NCI-H187 treated with DMSO at 0.1 percent for 48 hours (cell line): ENCODE measurements around the gene BICD2.

Experiments
- DNase-seq: peaks from one replicate; lab custom pipeline; 2025; lab: John Stamatoyannopoulos, UW

BICD2 gene

GRCh38 chr9:92714787-92715487 lies 49.7 kb downstream of the BICD2 start:
- no peak for DNase-seq

- DNase-seq, result no peak
These were observed 50.6 kb downstream of the BICD2 start for GRCh38 chr9:92714016-92714415.

DNA sequence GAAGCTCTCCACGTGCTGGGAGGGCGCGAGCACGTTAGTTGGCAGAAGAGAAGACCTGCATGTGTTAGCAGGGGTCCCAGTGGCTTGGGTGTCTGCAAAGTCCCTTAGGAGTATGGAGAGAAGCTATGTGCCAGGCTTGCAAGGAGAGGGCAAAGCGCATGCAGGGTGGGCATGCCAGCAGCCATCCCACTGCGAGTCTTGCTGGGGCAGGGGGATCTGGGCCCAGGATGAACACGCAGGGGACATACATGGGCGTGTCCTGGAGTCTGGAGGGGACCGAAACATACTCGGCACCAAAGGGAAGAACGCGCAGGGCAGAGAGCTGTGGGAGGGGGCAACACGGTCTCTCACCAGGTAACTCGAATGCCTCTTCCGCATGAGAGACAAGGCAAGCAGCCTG lies 51.1 kb downstream of the BICD2 start:
- DNase-seq, result no peak

GRCh38 chr9:92712767-92713166 lies 51.9 kb downstream of the BICD2 start:
- no peak for DNase-seq

- DNase-seq, result no peak
These were observed 52.8 kb downstream of the BICD2 start for GRCh38 chr9:92711844-92712243.

DNA sequence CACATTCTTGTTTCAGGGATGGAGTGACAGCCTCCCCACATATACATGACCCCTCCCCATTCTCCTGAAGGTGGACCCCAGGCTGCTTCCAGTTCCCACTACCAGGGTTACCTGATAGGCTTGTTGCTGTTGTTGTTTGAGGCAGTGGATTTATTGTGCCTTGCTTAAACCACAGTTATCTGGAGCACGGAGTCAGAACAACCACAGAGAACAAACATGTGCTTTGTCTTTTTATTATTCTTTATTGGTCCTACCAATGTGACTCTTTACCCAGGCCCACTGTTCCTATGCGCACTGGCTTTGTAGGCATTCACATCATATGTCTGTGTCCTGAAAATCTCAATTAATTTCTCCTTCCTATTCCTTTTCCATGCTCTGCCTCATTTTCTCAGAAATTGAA lies 53.5 kb downstream of the BICD2 start:
- DNase-seq, result no peak

GRCh38 chr9:92710368-92710767 lies 54.3 kb downstream of the BICD2 start:
- DNase-seq, result no peak

DNA sequence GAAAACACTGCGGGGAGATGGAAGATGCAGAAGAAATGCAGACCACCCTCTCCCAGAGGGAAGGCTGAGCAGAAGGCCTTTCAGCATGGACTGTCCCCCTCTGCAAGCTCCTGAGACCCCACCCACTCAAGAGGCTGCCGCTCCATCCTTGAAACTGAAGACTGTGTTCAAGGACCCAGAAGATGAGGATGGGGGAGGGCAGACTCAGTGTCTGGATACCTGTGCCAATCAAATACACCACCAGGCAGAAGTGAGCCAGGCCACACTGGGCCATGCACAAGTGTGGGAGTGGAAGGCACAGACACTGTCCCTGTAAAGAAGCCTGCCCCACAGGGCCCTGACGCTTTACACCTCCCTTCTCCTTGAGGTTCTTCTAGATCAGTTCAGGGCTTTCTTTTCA lies 54.7 kb downstream of the BICD2 start:
- DNase-seq, result no peak

- no peak for DNase-seq
These were observed 55.4 kb downstream of the BICD2 start for GRCh38 chr9:92709240-92709639.

- DNase-seq, result no peak
These were observed 57.1 kb downstream of the BICD2 start for GRCh38 chr9:92707530-92707929.

- DNase-seq, result no peak
These were observed 58.3 kb downstream of the BICD2 start for GRCh38 chr9:92706218-92706940.

- no peak for DNase-seq
These were observed 60.1 kb downstream of the BICD2 start for GRCh38 chr9:92704528-92704927.

GRCh38 chr9:92696619-92697018 lies 68.0 kb downstream of the BICD2 start:
- DNase-seq, result no peak

DNA sequence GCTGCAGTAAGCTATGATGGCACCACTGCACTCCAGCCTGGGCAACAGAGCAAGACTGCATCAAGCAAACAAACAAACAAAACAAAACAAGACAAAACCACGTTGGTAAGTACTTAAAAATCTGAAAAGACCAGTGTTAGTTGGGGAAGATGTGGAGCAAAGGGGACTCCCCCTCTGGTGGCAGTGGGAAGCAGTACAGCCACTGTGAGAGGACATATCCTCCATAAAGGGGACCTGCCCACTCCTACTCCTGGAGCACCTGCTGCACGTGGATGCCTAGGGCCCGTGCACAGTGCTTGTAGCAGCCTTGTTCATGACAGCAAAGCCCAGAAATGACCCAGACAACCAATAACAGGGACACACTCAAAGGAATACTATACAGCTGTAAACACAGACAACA lies 77.7 kb downstream of the BICD2 start:
- no peak for DNase-seq

- no peak for DNase-seq
These were observed 79.6 kb downstream of the BICD2 start for GRCh38 chr9:92685022-92685421.

- no peak for DNase-seq
These were observed 82.4 kb downstream of the BICD2 start for GRCh38 chr9:92682269-92682668.

GRCh38 chr9:92680166-92681119 lies 84.2 kb downstream of the BICD2 start:
- DNase-seq, result no peak

DNA sequence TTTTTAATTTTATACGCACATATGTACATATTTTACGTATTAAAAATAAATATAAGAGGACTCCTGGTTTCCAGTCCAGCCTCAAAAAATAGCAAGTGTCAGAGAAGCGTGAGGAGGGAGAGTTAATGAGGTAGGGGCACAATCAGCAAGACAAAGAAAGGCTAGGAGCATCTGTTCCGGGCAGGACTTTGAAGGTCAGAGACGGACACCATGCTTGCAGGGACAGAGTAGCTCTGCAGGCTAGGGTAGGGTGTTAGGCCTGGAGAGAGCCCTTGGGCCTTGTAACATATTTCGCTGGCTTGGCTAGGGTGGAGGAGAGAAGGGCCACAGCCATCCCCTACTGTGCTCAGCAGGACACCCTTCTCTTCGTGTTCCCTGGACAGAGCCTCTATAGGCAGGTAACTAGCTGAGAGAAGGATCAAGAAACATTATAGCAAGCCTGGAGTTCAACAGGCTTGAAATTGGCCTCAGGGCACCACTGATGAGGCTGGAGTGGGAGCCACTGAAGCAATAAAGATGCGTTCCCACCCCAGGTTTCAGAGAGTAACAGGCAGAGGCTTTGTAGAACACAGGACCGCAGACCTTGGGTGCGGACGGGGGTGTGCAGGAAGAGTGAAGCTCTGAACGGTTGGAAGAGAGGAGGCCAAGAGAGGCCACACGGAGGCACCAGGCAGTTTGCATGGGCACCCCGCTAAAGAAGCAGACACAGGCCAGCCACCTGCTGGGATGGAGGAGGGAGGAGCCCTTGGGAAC lies 85.0 kb downstream of the BICD2 start:
- DNase-seq, result no peak

GRCh38 chr9:92671323-92671722 lies 93.3 kb downstream of the BICD2 start:
- no peak for DNase-seq

- DNase-seq, result peak; percentile 44
These were observed 94.5 kb downstream of the BICD2 start, which contains the start of gene IPPK for GRCh38 chr9:92669890-92670708. Gene IPPK (minus strand): TSS chr9:92670131. CDS start chr9:92669988, 143 bp downstream.

GRCh38 chr9:92669527-92669889 lies 95.1 kb downstream of the BICD2 start:
- DNase-seq, result no peak
